Heart left ventricle (tissue), 16 donors: Measurements from ENCODE around the gene TENT4B. TPM values are rescaled to one million over a fixed set of nuclear protein-coding genes. Genes with fewer than 3 reads are reported as not detected.

Source experiments
- ATAC-seq, 4 donors: fragments of 200-7000 bp; cut with Tn5 transposase; one replicate each; pipeline ENCODE4 v1.9.1; 2020 to 2022; ENCODE audit warnings: moderate library complexity in 4 of 4, mild to moderate bottlenecking in 3 of 4, moderate number of reproducible peaks in 1 of 4
- DNase-seq, 5 donors: peaks; one replicate each; pipeline ENCODE4 v3.0.0-alpha.2; 2020
- H3K27ac ChIP-seq, 12 donors: fragments of 200-600 bp; sonication (generic) in 4 of 12; one replicate each; pipeline versions ENCODE4 v1.5.0 to v1.8.0; 2016 to 2022; ENCODE audit warnings: mild to moderate bottlenecking in 2 of 12
- H3K27me3 ChIP-seq, 9 donors: fragments of 200-600 bp; sonication (generic) in 2 of 9; one replicate each; pipeline versions ENCODE4 v1.5.1 to v1.8.0; 2016 to 2022; ENCODE audit warnings: mild to moderate bottlenecking in 3 of 9
- H3K36me3 ChIP-seq, 9 donors: fragments of 200-600 bp; sonication (generic) in 2 of 9; one replicate each; pipeline versions ENCODE4 v1.5.0 to v1.8.0; 2018 to 2022; ENCODE audit warnings: mild to moderate bottlenecking in 2 of 9
- H3K4me1 ChIP-seq, 12 donors: fragments of 200-600 bp; sonication (generic) in 4 of 12; one replicate each; pipeline versions ENCODE4 v1.5.0 to v1.8.0; 2016 to 2022; ENCODE audit warnings: mild to moderate bottlenecking in 3 of 12
- H3K4me3 ChIP-seq, 12 donors: fragments of 200-600 bp; sonication (generic) in 4 of 12; one replicate each; pipeline versions ENCODE4 v1.5.0 to v1.8.0; 2017 to 2022; ENCODE audit warnings: mild to moderate bottlenecking in 9 of 12, moderate library complexity in 4 of 12
- H3K9me3 ChIP-seq, 12 donors: fragments of 200-600 bp; sonication (generic) in 4 of 12; one replicate each; pipeline versions ENCODE4 v1.5.0 to v1.8.0; 2016 to 2022; ENCODE audit warnings: mild to moderate bottlenecking in 1 of 12
- POLR2A ChIP-seq, 2 donors: fragments of 450-650 bp; IDR thresholded peaks; one replicate each; pipeline ENCODE4 v1.6.1; 2017; ENCODE audit warnings: antibody characterized with exemption in 2 of 2, mild to moderate bottlenecking in 2 of 2, moderate library complexity in 2 of 2
- WGBS, 4 donors: extraction: QIAGEN DNeasy Blood & Tissue Kit in 2 of 4; methylation state at CpG; one replicate each; pipeline versions ENCODE4 v1.1.5 to v1.1.7; 2013 to 2018; 5-methylcytosine and 5-hydroxymethylcytosine counted together
- intact Hi-C, 10 donors: fragments of 100-400 bp; cut with DNase I; formaldehyde crosslinking; loops; one replicate each; pipeline versions ENCODE4 v1.11.1 to v1.14.2; 2022
- polyA plus RNA-seq, 2 donors: library from polyadenylated mRNA; stranded (reverse); fragments of 200-250 nt; gene quantifications; one replicate each; pipeline ENCODE4 v1.2.3, GENCODE V29; 2013
- total RNA-seq, 9 donors: library from RNA; depleted of rRNA in 2 of 9; stranded (reverse); fragments of >200 nt in 2 of 9; fragmentation: NEBNext Ultra II Directional in 3 of 9; extraction: Animal tissue kit (Norgen Biotek cat#: 25700) in 3 of 9; gene quantifications; one replicate each; pipeline versions ENCODE4 v1.1.0 to v1.2.4, GENCODE V29; 2016 to 2023
- TF ChIP-seq, protein P1 (sequence below), 12 donors: fragments of 200-600 bp; sonication (generic) in 4 of 12; IDR thresholded peaks; one replicate each; pipeline versions ENCODE4 v1.5.0 to v1.8.0; 2018 to 2022; ENCODE audit warnings: antibody characterized with exemption in 12 of 12, mild to moderate bottlenecking in 5 of 12
- donor health status: ischemic (EF 13 %, LVEDD 7.1; RV severe dilation, severe dysfunction).
- donor health status: healthy with polysubstance abuse.
- donor health status: DM: no; HTN: yes; CAD: no.
- donor health status: DM: no; HTN: no; CAD: no.
- donor health status: ischemic (EF 25% LVEDD 6.9; RV normal size, moderate dysfunction).
- donor health status: ischemic (EF 25% LVEDD 5.7; RV mildly dilated, moderate dysfunction).
- donor health status: healthy.
- donor health status: DM: yes; HTN: yes; CAD: no.
- donor health status: ischemic (EF 35%, LVEDD 5.7; RV mildly dilated, moderate dysfunction).
- donor health status: nonischemic (EF 11% LVEDD 7.7; RV severe dilation, severe dysfunction).
- donor health status: DM: yes; HTN: yes; CAD: no.
- donor health status: PGD.
- donor health status: ischemic (EF 29% LVEDD 5.4; RV normal size, mild dysfunction).
- donor health status: nonischemic (EF 23%, LVEDD 6.1; RV moderate dilation, normal function).

TENT4B gene
- total and polyA plus RNA-seq, 11 donors = 2.2 to 8.8 (median 6.5) TPM

GRCh38 chr16:50271148-50272041 is 118.3 kb downstream of the TENT4B start:
- DNase-seq = peak in 2 of 5 donors; percentile 16 to 49
- TF ChIP-seq, protein P1, sequence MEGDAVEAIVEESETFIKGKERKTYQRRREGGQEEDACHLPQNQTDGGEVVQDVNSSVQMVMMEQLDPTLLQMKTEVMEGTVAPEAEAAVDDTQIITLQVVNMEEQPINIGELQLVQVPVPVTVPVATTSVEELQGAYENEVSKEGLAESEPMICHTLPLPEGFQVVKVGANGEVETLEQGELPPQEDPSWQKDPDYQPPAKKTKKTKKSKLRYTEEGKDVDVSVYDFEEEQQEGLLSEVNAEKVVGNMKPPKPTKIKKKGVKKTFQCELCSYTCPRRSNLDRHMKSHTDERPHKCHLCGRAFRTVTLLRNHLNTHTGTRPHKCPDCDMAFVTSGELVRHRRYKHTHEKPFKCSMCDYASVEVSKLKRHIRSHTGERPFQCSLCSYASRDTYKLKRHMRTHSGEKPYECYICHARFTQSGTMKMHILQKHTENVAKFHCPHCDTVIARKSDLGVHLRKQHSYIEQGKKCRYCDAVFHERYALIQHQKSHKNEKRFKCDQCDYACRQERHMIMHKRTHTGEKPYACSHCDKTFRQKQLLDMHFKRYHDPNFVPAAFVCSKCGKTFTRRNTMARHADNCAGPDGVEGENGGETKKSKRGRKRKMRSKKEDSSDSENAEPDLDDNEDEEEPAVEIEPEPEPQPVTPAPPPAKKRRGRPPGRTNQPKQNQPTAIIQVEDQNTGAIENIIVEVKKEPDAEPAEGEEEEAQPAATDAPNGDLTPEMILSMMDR (IDR thresholded peaks at IDR 0.05) = no peak
- no peak for TF ChIP-seq POLR2A (IDR thresholded peaks at IDR 0.05)
- Histone ChIP-seq H3K27me3 (no peaks in the 10 kb centered on the region), H3K4me3 (no peak overlapping the region), H3K36me3 (no peaks in the 10 kb centered on the region), H3K27ac (peak overlapping the region in 1 of 12 donors; percentile 95), H3K9me3 (no peaks in the 10 kb centered on the region), H3K4me1 (peaks cover 0 to 91% (median 0%) of the 10 kb centered on the region in 12 donors)
- WGBS, 4 donors = 80 to 89% (median 86%) methylated on average over 14 to 15 of the region's 15 CpGs
- intact Hi-C loops = no loop called here
- ATAC-seq = no peak

GRCh38 chr16:50272111-50272571 is 119.0 kb downstream of the TENT4B start:
- no peaks in the 10 kb centered on the region for H3K27me3 ChIP-seq
- H3K9me3 ChIP-seq = no peaks in the 10 kb centered on the region
- WGBS, 4 donors = 73 to 79% (median 76%) methylated on average over 6 to 7 of the region's 7 CpGs; no CpG with 5 or more reads in 1 of the 4 donors
- no peak overlapping the region for H3K4me3 ChIP-seq
- H3K36me3 ChIP-seq = no peaks in the 10 kb centered on the region
- intact Hi-C loops = no loop called here
- no peak for ATAC-seq
- peak in 2 of 5 donors; percentile 18 to 43 for DNase-seq
- peak overlapping the region in 1 of 12 donors; percentile 95 for H3K27ac ChIP-seq
- peaks cover 0 to 91% (median 0%) of the 10 kb centered on the region in 12 donors for H3K4me1 ChIP-seq
- TF ChIP-seq POLR2A (IDR thresholded peaks at IDR 0.05) = no peak
- TF ChIP-seq, protein P1 (IDR thresholded peaks at IDR 0.05) = no peak

DNA sequence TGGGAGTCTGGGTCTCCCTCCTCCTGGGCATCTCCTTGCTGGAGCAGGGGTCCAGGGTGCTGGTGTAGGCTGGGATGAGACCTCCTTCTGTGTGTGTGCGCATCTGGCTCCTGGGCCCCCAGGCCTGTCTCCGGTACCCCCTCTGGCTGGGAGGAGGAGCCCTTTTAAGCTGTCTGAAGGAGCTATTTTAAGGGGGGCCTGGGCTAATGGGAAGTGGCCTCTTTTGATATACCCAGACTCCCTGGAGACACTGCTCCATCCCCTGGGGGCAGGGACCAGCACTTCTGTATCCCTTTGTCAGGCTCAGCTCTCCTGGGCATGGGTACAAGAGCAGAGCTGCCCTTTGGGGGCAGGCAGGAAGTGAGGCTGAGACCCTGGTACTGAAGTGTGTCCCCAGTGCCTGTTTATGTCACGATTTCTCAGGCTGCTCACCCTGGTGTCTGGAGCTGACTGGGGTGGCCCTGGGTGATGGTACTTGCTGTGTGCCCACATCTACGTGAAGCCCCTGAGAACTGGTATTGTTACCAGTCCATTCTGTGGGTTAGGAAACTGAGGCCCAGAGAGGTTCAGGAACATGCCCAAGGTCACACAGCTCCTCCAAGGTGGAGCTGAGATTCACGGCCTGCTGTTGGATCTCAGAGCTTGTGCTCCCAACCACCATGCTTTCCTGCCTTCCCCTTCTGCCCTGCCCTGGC is 119.7 kb downstream of the TENT4B start:
- Histone ChIP-seq H3K36me3 (no peaks in the 10 kb centered on the region), H3K4me1 (peaks cover 0 to 90% (median 0%) of the 10 kb centered on the region in 12 donors), H3K27ac (peak overlapping the region in 1 of 12 donors; percentile 95), H3K27me3 (no peaks in the 10 kb centered on the region), H3K9me3 (no peaks in the 10 kb centered on the region), H3K4me3 (peak overlapping the region in 1 of 12 donors; percentile 64)
- DNase-seq = peak in 2 of 5 donors; percentile 21 to 35
- no peak for TF ChIP-seq POLR2A (IDR thresholded peaks at IDR 0.05)
- TF ChIP-seq, protein P1 (IDR thresholded peaks at IDR 0.05) = no peak
- ATAC-seq = no peak
- intact Hi-C loops = no loop called here
- WGBS, 4 donors = 95 to 98% (median 96%) methylated on average over 4 to 5 of the region's 5 CpGs

- H3K9me3 ChIP-seq = peaks cover 0 to 3% (median 0%) of the 10 kb centered on the region in 12 donors
- no peaks in the 10 kb centered on the region for H3K27me3 ChIP-seq
- H3K4me3 ChIP-seq = peak overlapping the region in 1 of 12 donors; percentile 64
- intact Hi-C loops = no loop called here
- TF ChIP-seq, protein P1 (IDR thresholded peaks at IDR 0.05) = no peak
- no peak for TF ChIP-seq POLR2A (IDR thresholded peaks at IDR 0.05)
- H3K27ac ChIP-seq = peak overlapping the region in 1 of 12 donors; percentile 95
- DNase-seq (peak in 2 of 5 donors; percentile 10 to 19), ATAC-seq (no peak)
- WGBS, 4 donors = 95 to 100% (median 95%) methylated on average over 2 of the region's 2 CpGs
- peaks cover 0 to 90% (median 0%) of the 10 kb centered on the region in 12 donors for H3K4me1 ChIP-seq
- no peaks in the 10 kb centered on the region for H3K36me3 ChIP-seq
Measured at GRCh38 chr16:50273382-50273690, 120.2 kb downstream of the TENT4B start.
